PC-3 (cell line): ENCODE measurements around the gene TMEM190. TPM values are rescaled to one million over a fixed set of nuclear protein-coding genes. Genes with fewer than 3 reads are reported as not detected.

Experiments used
- ATAC-seq: fragments of 200-7000 bp; cut with Tn5 transposase; 2 replicates; pipeline ENCODE4 v1.9.1; 2020; ENCODE audit warnings: mild to moderate bottlenecking, moderate library complexity
- BruUV-seq: library from RNA; stranded (reverse); fragments of 400-500 nt; replicated peaks from 2 replicates; lab custom pipeline; 2021; lab: Mats Ljungman, UMichigan
- CTCF ChIA-PET: fragments of 300-600 bp; sonication (Branson Sonifier 250); formaldehyde crosslinking; loops from one replicate; lab custom pipeline; 2022; ENCODE audit warnings: antibody characterized with exemption; lab: Charles Lee
- POLR2A ChIA-PET: fragments of 300-600 bp; sonication (Branson Sonifier 250); formaldehyde crosslinking; loops from one replicate; lab custom pipeline; 2022; ENCODE audit warnings: antibody characterized with exemption; ENCODE audit not compliant: unreplicated experiment; lab: Charles Lee
- DNase-seq: peaks from one replicate; pipeline ENCODE4 v3.0.0-alpha.2; 2015
- H2AFZ ChIP-seq: fragments of 300-600 bp; sonication (generic); 2 replicates; pipeline ENCODE4 v1.6.0; 2016; ENCODE audit warnings: antibody characterized with exemption, low read length
- H3F3A ChIP-seq: fragments of 300-600 bp; sonication (generic); one replicate; pipeline ENCODE4 v1.6.0; 2017; ENCODE audit warnings: antibody characterized with exemption, low read length, control low read depth, mild to moderate bottlenecking; ENCODE audit not compliant: unreplicated experiment
- H3K27ac ChIP-seq: fragments of 300-600 bp; sonication (generic); 2 replicates; pipeline ENCODE4 v1.5.1; 2016; ENCODE audit warnings: mild to moderate bottlenecking, low read length
- H3K27me3 ChIP-seq: fragments of 300-600 bp; sonication (generic); 2 replicates; pipeline ENCODE4 v1.6.1; 2016; ENCODE audit warnings: low read length, mixed read lengths
- H3K36me3 ChIP-seq: fragments of 300-600 bp; sonication (generic); 2 replicates; pipeline ENCODE4 v1.6.1; 2016; ENCODE audit warnings: low read depth, mixed run types, low read length, mixed read lengths
- H3K4me1 ChIP-seq: fragments of 300-600 bp; sonication (generic); 2 replicates; pipeline ENCODE4 v1.5.1; 2016; ENCODE audit warnings: low read length; ENCODE audit not compliant: insufficient read depth
- H3K4me2 ChIP-seq: fragments of 300-600 bp; sonication (generic); 2 replicates; pipeline ENCODE4 v1.6.0; 2016; ENCODE audit warnings: low read length
- H3K4me3 ChIP-seq: fragments of 300-600 bp; sonication (generic); 2 replicates; pipeline ENCODE4 v1.5.1; 2016; ENCODE audit warnings: mild to moderate bottlenecking, low read length, mixed read lengths
- H3K79me2 ChIP-seq: fragments of 300-600 bp; sonication (generic); 2 replicates; pipeline ENCODE4 v1.6.1; 2017; ENCODE audit warnings: low read length, mixed read lengths
- H3K9ac ChIP-seq: fragments of 300-600 bp; sonication (generic); 2 replicates; pipeline ENCODE4 v1.6.0; 2016; ENCODE audit warnings: mild to moderate bottlenecking, low read length
- H3K9me2 ChIP-seq: fragments of 300-600 bp; sonication (generic); replicated peaks from 2 replicates; pipeline ENCODE4 v1.6.1; 2016; ENCODE audit warnings: mixed run types, low read length, mixed read lengths
- H3K9me3 ChIP-seq: fragments of 300-600 bp; sonication (generic); 2 replicates; pipeline ENCODE4 v1.6.1; 2016; ENCODE audit warnings: low read length, mixed read lengths
- H4K20me1 ChIP-seq: fragments of 300-600 bp; sonication (generic); 2 replicates; pipeline ENCODE4 v1.6.1; 2016; ENCODE audit warnings: low read length, mixed read lengths
- EZH2 ChIP-seq: fragments of 300-600 bp; sonication (generic); IDR thresholded peaks from one replicate; pipeline ENCODE4 v1.6.1; 2017; ENCODE audit warnings: antibody characterized with exemption, mild to moderate bottlenecking, low read length; ENCODE audit not compliant: unreplicated experiment
- EZH2phosphoT487 ChIP-seq: fragments of 300-600 bp; sonication (generic); IDR thresholded peaks from 2 replicates; pipeline ENCODE4 v1.6.1; 2018; ENCODE audit warnings: mild to moderate bottlenecking, antibody characterized with exemption, low read length, borderline replicate concordance
- intact Hi-C: fragments of 100-400 bp; cut with micrococcal nuclease; formaldehyde crosslinking; loops from 2 replicates; pipeline ENCODE4 v1.9.0; 2023
- total RNA-seq: library from RNA; depleted of rRNA; stranded (reverse); fragments of >200 nt; gene quantifications from 2 replicates; pipeline ENCODE4 v1.2.3, GENCODE V29; 2014
- TF ChIP-seq, protein P1 (sequence below): fragments of 300-600 bp; sonication (generic); conservative IDR thresholded peaks from 2 replicates; pipeline ENCODE4 v1.5.1; 2017; ENCODE audit warnings: antibody characterized with exemption, low read depth, mild to moderate bottlenecking, low read length

The TMEM190 gene
- total RNA-seq, 1 experiment from 2014 or later = not detected

DNA sequence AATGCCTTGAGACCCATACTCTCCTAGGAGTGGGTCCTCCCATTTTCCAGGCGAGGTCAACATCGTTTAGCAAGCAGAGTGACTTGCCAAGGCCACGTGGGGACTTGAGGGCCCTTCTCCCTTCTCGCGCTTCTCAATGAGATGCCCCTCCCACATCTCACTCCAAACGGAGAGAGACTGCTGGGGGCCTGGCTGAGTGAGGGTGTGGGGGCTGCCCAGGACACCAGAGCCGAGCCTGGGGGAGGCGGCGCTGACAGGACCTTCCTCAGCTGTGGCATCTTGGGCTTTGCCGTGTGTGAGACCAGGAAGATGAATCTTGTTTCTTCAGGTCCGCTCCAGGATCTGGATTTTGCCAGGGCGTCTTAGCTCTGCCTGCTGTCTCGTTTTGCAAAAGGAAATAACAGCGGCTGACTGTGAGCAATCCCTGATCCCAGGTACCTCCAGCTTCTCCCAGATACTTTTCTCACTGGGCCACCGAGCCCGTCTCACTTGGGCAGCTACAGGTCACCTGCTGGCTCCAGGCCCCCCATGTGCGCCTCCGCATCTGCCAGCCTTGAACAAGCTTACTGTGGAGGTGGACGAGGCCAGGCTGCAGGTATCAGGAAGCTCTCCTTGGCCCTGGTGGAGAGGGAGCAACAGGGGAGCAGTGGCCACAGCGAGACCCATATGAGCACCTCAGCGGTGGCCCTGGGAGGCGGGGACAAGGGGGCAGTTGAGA is 28.1 kb upstream of the TMEM190 start:
- POLR2A ChIA-PET = no interaction called here
- intact Hi-C loops = no loop called here
- ATAC-seq = no peak
- H2AFZ ChIP-seq = no peak overlapping the region
- no peaks in the 10 kb centered on the region for H3K9me2 ChIP-seq
- BruUV-seq = no TSS peak
- no peaks in the 10 kb centered on the region; the same call in 1 of the 2 replicates for H3K36me3 ChIP-seq
- H3K4me3 ChIP-seq = no peak overlapping the region
- H4K20me1 ChIP-seq = no peaks in the 10 kb centered on the region
- peaks cover 37% of the 10 kb centered on the region for H3K4me1 ChIP-seq
- H3K27me3 ChIP-seq = peaks cover 11% of the 10 kb centered on the region
- TF ChIP-seq EZH2 (no peak), EZH2phosphoT487 (no peak)
- TF ChIP-seq, protein P1, sequence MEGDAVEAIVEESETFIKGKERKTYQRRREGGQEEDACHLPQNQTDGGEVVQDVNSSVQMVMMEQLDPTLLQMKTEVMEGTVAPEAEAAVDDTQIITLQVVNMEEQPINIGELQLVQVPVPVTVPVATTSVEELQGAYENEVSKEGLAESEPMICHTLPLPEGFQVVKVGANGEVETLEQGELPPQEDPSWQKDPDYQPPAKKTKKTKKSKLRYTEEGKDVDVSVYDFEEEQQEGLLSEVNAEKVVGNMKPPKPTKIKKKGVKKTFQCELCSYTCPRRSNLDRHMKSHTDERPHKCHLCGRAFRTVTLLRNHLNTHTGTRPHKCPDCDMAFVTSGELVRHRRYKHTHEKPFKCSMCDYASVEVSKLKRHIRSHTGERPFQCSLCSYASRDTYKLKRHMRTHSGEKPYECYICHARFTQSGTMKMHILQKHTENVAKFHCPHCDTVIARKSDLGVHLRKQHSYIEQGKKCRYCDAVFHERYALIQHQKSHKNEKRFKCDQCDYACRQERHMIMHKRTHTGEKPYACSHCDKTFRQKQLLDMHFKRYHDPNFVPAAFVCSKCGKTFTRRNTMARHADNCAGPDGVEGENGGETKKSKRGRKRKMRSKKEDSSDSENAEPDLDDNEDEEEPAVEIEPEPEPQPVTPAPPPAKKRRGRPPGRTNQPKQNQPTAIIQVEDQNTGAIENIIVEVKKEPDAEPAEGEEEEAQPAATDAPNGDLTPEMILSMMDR = no peak
- no peak for DNase-seq
- no peaks in the 10 kb centered on the region for H3K9me3 ChIP-seq
- CTCF ChIA-PET = interaction anchor here (0.6 kb wide), 2 partner anchors 9 to 47 kb away, joined by 3 read pairs; partner anchors contain the start of gene KMT5C
- H3K4me2 ChIP-seq = no peak overlapping the region
- H3F3A ChIP-seq = no peaks in the 10 kb centered on the region
- H3K9ac ChIP-seq = no peak overlapping the region
- no peak overlapping the region for H3K27ac ChIP-seq
- H3K79me2 ChIP-seq = no peaks in the 10 kb centered on the region

DNA sequence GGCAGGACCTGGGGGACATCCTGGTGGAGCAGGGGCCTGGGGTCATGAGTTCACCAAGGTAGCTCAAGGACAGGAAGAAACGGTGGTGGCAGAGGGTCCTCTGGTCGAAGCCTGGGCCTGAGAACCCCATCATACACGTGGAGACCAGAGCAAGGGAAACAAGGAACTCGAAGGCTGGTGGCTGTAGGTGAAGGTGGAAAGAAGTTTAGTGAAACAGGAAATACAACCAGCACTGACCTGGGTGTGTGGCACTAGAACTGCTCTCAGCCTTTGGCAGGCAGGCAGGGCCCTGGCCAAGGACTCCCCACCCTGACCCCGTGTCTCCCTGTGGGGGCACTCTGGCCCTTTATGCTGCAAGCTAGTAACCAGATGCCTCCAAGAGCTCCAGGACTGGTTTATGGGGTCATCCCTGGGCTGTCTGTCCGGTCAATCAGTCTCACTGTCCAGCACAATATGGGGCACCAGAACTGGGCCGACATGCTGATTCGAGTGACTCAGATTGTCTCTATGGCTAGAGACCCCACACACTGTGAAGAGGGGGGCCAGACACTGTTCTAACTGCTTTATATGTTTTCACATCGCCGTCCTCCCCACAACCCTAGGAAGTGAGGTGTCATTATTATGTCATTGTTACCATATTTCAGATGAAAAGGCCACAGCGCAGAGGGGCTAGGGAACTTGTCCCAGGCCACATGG is 25.9 kb upstream of the TMEM190 start:
- no peak overlapping the region for H3K4me2 ChIP-seq
- H3K9ac ChIP-seq = no peak overlapping the region
- peaks cover 45% of the 10 kb centered on the region for H3K4me1 ChIP-seq
- TF ChIP-seq, protein P1 = no peak
- TF ChIP-seq EZH2phosphoT487 = no peak
- no peak for TF ChIP-seq EZH2
- H2AFZ ChIP-seq = no peak overlapping the region
- BruUV-seq = no TSS peak
- no peaks in the 10 kb centered on the region; the same call in 1 of the 2 replicates for H3K36me3 ChIP-seq
- ChIA-PET POLR2A (no interaction called here), CTCF (no interaction called here)
- ATAC-seq (no peak), DNase-seq (no peak)
- no peaks in the 10 kb centered on the region for H4K20me1 ChIP-seq
- intact Hi-C loops = no loop called here
- no peaks in the 10 kb centered on the region for H3K9me2 ChIP-seq
- peaks cover 17% of the 10 kb centered on the region for H3K27me3 ChIP-seq
- no peak overlapping the region for H3K4me3 ChIP-seq
- peak overlapping the region; percentile 49; the same call in 1 of the 2 replicates for H3K27ac ChIP-seq
- H3F3A ChIP-seq = no peaks in the 10 kb centered on the region
- H3K9me3 ChIP-seq = no peaks in the 10 kb centered on the region
- H3K79me2 ChIP-seq = no peaks in the 10 kb centered on the region
